GM18873 (cell line): ENCODE data around the gene SLC6A8.

ENCODE experiments used
- ATAC-seq: cut with Tn5 transposase; IDR thresholded peaks from one replicate; pipeline ENCODE4 v1.9.1; 2021; ENCODE audit warnings: mild to moderate bottlenecking, moderate library complexity, moderate number of reproducible peaks; ENCODE audit not compliant: unreplicated experiment, low FRiP score

The SLC6A8 gene

DNA sequence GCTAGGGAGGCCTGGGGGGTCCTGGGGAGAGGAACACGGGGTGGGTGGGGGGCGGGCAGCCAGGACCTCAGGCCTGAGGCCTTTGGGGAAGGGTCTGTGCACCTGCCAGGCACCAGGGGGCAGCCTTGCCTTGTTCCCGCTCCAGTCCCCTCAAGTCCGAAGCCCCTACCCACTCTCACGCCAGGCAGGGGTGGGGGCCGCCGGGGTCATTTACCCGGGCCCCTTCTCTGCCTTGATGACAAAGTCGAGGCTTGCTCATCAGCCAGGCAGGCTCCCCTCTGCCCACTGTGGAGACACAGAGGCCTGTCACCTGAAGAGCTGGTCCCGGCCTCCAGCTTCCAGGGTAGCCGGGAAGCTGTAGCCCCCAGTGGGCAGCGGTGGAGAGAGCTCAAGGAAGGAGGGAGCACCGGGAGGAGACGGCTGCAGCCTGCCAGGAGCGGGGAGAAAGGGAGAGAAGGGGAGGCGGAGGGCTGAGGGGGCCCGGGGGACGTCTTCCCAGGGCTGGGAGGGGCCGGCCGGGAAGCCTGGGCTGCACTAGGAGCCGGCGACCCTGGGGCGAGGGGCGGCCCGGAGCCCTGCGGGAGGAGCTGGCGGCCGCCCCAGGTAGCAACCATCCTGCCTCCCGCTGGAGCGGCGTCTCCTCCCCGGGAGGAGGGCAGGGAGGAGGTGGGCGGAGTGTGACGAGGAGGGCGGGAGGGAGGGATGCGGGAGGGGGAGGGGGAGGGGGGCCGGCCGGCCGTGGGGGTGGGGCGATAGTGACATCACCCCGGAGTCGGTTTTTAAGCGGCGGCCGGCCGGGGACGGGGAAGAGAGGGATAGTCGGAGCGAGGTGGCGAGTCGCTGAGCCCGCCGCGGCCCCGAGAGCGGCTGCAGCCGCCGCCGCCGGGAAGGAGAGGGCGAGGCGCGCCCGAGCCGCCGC, at the start of gene SLC6A8:
Gene SLC6A8 (plus strand): TSS at position 806 of the 919 bp plus-strand sequence. CDS start 649 bp downstream, outside the sequence.
- no peak for ATAC-seq

DNA sequence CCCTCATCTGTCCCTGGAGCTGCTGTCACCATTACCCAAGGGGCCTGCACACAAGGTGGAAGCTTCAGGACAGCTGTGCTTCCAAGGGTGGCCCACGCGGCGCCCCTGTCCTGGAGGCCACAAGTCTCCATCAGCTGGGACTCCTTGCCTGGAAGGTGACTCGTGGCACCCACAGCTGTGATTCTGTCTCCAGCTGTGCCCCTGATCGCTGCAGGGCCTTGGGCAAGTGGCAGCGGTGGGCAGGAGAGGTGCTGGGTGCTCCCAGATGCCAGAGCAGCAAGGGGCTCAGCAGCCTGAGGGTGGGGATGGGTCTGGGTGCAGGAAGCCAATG, 49.7 kb upstream of the SLC6A8 start:
- no peak for ATAC-seq

DNA sequence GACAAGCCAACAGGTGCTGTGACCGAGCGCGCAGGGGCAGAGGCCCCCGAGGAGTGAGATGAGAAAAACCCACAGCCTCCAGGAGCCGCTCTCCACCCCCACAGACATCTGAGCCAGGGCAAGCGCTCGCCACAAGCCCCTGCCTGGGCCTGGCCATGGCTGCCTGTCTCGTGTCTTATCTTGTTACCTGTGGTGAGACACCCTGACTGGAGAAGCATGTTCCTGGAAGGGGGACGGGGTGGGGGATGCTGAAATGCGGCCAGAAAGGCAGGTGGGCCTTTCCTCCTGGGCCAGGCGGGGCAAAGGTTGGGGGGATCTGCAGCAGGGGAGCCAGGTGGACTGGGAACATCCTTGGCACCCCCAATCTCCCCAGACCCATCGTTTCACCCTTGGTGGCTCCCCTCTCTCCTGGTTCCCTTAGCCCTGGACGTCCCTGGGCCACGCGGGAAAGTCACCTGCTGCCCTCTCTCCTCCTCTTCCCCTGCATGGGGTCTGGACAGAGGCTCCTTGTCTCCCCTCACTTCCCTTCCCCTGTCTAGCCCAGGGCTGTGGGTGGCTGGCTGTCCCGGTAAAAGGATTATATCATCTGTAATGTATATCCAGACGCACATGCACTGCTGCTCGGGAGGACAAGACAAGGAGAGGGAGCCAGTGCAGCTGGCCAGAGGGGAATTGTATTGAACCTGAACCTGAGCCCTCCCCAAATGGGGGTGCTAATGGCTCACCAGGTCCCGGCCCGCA, 49.1 kb upstream of the SLC6A8 start:
- no peak for ATAC-seq

DNA sequence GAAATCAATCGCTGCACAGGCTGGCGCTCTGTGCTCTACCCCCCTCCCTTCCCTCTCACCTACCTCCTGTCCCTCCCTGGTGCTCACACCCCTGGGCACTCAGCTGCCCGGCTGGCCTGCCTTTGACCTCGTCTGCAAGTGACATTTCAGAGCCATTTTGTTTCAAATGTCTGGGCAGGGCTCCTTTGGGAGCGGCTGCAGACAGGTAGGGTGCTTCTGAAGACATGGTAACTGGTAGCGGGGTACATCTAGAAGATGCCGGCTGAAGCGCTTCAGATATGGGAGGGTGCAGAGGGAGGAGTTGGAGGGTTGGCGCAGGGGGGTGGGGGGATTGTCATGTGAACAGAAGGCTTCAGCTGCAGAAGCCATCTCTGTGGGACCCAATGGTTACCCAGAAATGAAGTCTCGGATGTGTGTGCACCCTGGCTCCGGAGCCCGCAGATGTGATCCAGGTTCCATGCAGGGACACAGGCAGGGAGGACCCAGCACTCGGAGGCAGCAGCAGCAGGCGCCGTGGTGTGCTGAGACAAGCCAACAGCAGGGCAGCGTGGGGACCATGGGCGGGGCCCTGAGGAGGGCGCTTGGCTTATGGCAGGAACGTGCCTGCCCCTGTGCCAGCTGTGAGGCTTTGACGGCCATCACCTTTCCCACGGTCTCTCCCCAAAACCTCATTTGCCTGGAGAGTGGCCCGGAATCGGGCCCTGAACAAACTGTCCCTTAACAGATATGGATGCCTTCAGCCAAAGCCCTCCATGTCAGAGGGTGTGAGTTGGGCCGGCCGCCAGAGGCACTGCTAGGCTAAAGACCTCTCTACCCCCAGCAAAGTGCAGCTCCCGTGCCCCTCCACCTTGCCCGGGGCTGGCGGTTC, 48.3 kb upstream of the SLC6A8 start:
- no peak for ATAC-seq

DNA sequence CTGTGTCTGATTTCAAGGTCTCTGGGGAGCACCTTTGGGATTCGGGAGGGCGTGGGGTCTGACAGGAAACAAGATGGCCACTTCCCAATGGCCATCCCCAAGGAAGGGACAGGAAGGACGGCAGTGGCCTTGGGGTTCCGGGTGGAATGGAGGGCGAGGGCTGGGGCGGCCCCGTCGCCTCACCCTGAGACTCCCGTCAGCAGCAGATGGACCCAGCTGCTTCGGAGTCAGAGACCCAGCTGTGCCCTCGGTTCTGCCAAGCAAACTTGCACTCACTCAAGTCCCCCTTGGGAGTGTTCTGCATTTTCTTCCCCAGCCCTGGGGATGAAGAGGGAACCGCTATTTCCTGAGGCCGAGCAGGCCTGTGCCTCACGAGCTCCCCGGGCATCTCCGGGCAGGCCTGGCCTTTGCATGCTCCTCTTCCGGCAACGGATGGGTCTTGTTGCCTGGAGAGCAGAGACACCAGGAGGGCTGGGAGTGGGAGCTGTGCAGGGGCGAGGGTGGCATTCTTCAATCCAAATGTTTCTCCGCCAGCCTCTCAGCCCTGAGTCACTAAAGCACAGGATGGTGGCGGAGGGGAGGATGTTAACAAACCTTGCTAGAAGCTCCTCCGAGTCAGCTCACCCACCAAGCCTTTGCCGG, 47.6 kb upstream of the SLC6A8 start:
- ATAC-seq: no peak

DNA sequence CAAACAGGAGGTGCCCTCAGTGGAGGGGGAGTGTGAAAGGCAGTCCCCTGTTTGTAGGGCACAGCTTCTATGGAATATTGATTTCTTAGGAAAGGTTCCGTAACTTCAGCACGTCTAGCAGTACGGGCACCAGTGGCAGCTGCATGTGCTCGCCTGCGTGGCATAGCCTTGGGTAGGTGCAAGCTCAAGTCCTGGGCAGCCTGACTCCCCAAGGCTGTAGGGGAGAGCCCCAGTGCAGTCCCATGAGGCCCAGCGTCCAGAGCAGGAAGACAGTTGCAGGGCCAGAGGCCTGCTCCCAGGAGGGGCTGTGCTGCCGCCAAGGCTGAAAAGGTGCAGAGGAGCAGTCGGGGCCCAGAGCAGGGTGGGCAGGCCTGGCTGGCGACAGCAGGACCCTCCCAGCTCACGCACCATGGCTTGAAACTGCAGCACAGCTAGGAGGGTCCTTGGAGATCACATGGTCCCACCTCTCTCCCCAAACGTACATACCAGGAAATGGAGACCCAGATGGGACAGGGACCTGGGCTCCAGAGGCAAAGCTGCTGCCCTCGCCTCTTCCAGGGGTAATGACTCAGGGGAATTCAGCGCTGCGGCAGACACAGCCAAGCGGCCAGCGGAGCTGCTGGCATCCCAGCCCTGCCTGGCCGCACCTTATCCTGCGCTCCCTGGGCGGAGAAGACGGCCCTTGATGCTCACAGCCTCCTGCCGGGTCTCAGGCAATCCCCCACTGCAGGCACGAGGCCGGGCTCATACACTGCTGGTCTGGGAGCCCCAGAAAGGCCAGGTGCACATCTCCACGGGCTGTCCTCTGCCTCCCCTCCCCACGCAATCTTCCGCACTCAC, 46.8 kb upstream of the SLC6A8 start:
- no peak for ATAC-seq

DNA sequence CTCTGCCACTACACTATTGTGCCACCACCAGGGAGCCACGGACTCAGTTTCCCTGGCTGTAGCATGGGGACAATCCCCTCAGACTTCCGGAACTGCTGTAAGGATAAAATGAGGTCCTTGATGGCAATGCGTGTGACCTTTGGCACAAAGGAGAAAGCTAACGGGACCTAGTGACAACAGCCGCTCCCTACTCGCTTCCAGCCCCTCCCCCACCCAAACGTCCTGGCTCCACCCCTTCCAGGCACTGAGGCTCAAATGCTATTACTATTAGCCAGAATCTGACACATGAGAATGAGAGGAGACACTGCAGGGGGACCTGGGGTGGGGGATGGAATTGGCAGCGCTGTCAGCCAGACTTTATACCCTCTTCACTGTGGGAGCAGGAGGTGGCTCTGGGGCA, 46.1 kb upstream of the SLC6A8 start:
- ATAC-seq: no peak

DNA sequence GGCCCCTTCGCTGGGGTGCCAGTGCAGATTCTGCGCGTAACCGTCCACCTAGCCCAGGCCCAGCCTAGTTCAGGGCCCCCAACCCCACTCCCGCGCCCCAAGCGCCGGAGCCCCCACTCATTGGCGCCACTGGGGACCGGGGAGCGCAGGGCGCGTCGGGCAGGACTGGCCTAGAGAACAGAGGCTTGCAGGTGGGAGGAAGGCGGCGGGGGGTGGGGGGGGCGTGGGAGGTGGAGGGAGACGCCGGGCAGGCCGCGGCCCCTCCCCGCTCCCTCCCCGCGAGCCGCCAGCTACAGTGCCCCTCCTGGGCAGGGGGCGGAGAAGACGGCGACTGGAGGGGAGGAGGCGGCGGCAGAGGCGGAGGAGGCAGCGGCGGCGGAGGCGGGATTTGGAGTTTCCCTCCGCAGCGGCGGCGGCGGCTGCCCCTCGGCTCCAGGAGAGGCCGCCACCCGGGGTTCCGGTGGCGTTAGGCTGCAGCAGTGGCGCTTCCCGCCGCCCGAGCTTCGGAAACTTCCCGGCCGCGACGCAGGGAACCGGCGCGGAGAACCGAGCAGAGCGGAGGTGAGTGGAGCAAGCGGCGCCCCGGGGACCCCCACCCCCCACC, 45.6 kb upstream of the SLC6A8 start:
- no peak for ATAC-seq

DNA sequence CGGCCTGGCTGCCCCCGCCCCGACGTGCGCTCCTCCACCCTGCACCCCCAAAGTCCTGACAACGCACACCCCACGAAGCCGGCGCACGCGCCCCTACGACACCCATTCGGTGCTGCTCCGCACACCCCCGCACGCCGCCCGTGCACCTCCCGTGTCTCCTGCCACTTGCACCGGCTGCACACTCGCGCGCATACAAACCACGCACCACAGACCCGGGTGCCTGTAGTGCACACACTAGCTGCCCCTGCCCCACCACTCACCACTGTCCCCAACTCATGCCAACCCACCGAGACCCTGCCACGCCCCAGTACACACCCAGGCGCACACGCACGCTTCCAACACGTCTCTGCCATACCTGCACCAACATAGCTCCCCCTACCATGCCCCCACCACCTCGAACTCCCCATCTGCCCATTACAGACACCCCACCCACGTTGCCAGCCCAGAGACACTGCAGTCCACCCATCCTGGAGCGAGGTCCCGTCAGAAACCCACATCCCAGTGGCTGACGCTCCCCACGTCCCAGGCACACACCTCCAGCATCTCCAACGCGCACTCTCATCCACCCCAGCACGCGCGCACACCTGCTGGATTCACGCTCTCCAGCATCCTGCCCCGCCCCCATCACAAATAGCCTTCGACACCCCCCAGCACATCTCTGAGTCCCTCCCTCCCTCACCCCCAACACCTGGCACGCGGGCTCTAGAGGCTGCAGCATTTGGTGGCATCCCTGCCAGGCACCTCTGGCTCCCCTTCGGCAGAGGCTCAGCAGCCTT, 44.9 kb upstream of the SLC6A8 start:
- ATAC-seq: no peak

DNA sequence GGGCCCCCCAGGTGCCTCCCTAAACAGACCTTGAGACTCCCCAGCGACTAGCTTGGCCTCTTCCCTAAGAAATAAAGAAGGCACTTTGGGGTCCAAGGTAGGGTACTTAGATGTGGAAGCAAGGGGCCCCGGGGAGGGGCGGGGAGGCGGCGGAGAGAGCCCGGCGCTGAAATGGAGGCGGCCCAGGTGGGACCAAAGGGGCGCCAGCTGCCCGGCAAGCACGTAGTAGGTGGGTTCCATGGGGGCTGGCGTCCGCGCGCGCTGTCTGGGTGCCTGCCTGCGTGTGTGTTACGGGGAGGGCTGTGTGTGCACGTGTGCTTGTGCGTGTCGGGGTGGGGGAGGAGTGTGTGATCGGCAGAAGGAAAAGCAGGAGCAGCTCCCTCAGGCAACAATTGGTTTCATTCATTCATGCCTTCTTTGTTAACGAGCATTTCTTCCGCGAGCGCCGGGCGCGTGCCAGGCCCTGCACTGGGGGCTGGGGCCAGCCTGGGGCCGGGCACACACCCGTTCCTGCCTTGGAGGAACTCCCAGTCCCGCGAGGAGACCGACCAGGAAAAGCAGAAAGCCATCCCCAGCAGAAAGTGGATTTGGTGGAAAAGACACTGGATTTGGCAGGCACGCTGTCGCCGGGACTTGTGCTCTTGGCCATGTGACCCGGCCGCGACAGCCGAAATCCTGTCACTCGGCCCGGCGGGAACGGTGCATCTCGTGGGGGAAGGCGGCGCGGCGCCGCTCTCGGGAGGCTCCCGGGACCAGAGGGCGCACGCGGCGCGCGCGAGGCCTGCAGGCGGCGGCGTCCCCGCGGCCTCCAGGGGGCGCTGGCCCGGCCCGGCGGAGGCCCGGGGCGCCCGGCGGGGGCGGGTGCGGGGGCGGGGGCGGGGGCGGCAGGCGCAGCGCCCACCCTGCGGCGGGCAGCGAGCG, 44.0 kb upstream of the SLC6A8 start:
- ATAC-seq: no peak

DNA sequence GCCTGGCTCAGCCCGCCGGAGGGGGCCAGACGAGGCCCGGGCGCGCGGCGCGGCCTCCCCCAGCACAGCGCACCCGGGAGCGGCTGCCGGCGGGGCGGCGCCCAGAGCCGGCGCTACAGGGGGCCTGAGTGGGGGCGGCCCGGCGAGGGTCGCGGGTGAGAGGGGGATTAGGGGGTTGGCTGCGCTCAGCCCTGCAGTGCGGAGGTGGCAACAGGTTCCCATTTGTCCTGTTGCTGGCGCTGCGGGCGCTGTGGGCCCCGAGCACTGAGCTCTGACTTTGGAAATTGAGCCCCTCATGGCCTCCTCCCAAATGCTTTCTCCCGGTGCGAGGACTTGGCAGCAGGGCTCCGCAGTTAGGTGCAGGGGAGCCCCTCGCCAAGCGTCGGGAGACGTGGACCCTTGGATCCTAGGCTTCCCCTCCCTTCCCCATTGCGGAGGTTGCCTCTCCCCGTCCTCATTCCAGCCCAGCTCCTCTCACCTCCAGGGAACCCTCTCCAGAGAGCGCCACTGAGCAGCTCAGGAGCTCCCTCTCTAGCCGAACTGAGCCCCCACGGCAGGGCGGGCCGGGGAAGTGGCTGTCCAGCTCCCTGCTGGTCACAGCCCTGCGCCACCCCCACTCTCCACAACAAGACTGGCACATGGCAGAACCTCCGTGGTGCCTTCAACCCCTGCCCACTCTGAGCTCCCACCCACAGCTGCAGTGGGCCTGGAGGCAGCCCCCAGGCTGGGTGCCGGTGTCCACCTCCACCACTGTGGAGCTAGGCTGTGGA, 43.2 kb upstream of the SLC6A8 start:
- no peak for ATAC-seq

DNA sequence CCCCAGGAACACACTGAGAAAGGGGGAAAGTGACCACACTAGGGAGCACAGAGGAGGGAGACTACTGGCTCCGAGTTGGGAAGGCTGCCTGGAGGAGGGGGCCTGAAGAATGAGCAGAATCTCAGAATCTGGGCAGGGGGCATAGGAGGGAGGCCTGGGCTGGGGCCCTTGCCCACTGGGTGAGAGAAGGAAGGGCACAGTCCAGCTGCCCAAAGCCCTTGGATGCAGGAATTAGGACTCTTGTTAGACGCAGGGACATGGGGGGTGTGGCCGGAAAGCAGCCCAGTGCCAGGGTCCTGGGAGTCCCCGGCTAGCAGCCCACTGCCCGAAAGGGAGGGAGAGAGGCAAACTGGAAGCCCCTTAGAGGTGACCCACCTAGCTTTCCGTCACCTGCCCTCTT, 42.6 kb upstream of the SLC6A8 start:
- no peak for ATAC-seq

DNA sequence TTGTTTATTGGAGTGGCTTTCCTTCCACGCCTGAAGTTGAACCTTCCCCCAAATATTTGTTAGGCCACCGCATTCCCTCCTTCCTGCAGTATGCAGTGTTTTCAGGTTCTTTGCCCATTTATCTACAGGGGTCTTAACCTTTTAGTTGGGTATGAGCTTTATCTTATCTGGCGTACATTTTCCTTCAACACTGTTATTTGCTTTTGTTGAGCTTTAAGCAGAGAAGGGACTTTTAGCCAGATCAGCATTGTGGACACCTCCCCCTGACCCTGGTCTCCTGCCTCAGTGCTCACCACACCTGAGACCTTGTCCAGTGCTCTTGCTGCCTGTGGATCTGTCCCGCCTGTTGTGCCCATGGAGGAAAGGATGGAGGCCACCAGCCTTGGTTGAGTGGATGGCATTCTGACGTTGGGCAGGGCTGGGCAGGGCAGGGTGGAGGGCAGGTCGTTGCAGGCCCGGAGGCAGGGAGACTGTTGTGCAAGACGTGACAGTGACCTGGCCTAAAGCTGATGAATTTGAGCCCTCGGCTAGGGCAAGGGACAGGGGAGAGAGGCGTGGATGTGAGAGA, 41.7 kb upstream of the SLC6A8 start:
- ATAC-seq: no peak

DNA sequence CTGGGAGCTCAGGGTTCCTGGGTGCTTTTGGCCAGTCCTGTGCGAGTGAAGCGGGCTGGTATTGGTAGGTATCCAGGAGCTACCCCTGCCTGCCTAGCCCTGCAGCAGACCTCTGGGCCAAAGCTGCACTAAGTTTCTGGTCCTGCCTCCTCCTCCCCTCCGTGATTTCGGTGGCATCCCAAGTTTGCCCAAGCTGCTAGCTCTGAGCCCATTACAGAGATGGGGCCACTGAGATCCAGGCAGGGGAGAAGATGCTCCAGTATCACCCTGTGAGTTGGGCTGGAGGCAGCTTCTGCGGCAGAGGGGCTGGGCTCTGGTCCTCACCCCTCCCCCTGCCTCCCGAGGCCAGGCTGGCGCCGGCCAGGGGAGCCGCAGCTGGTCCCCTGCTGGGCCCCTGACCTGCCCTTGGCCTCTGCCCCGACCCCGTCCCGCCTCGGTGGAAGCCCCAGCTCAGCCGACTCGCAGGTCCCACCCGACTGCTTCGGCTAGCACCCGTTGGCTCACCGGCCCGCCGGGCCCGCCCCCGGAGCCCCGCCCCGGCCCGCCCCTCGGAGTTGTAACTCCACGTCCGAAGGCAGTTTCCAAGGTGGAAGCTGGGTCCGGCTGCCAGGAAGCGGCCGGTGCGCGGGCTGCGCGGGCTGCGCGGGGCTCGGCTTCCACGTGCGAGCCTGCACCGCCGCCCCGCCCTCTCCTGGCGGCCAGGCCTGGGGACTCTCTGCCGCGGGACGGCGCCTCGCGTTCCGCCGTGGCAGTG, 40.9 kb upstream of the SLC6A8 start, which contains the start of gene DUSP9:
Gene DUSP9 (plus strand): TSS at position 584 of the 754 bp plus-strand sequence. CDS start 751 bp downstream, outside the sequence.
- no peak for ATAC-seq
